Peyer's patch (tissue), 4 donors: Measurements from ENCODE around the gene BANP. TPM values are rescaled to one million over a fixed set of nuclear protein-coding genes. Genes with fewer than 3 reads are reported as not detected.
"Not testable (repeated sequence)": the region's sequence is repeated elsewhere in the genome, so short reads cannot be mapped to it uniquely, and the experiment has no call there.

Experiments used
- DNase-seq, 3 donors: peaks; one replicate each; pipeline ENCODE4 v3.0.0-alpha.2; 2017 to 2019
- H3K27ac ChIP-seq, 4 donors: fragments of 200-600 bp; sonication (generic); one replicate each; pipeline ENCODE4 v1.5.1; 2016 to 2019
- H3K27me3 ChIP-seq, 2 donors: fragments of 200-600 bp; sonication (generic); one replicate each; pipeline ENCODE4 v1.5.1; 2019
- H3K36me3 ChIP-seq, 3 donors: fragments of 200-600 bp; sonication (generic); one replicate each; pipeline ENCODE4 v1.5.1; 2016 to 2019
- H3K4me1 ChIP-seq, 4 donors: fragments of 200-600 bp; sonication (generic); one replicate each; pipeline ENCODE4 v1.5.1; 2016 to 2019
- H3K4me3 ChIP-seq, 4 donors: fragments of 200-600 bp; sonication (generic); 1 replicate in 3 of 4; 2 replicates in 1 of 4; pipeline ENCODE4 v1.5.1; 2016 to 2019; ENCODE audit warnings: mild to moderate bottlenecking in 1 of 4
- H3K9me3 ChIP-seq, 4 donors: fragments of 200-600 bp; sonication (generic); one replicate each; pipeline ENCODE4 v1.5.1; 2016 to 2019; ENCODE audit warnings: mild to moderate bottlenecking in 1 of 4
- CTCF ChIP-seq, 6 experiments: fragments of 450-650 bp in 4 of 6; fragments of 200-600 bp in 2 of 6; sonication (generic) in 1 of 6; IDR thresholded peaks; one replicate each; pipeline ENCODE4 v1.5.1; 2017 to 2019; ENCODE audit warnings: antibody characterized with exemption in 6 of 6, mild to moderate bottlenecking in 3 of 6, moderate library complexity in 1 of 6
- POLR2A ChIP-seq, 2 donors: fragments of 450-650 bp; IDR thresholded peaks; one replicate each; pipeline ENCODE4 v1.5.1; 2017; ENCODE audit warnings: antibody characterized with exemption in 2 of 2, mild to moderate bottlenecking in 2 of 2, moderate library complexity in 2 of 2
- total RNA-seq, 4 donors: library from RNA; depleted of rRNA; stranded (reverse); fragments of >200 nt; gene quantifications; one replicate each; pipeline ENCODE4 v1.1.0, GENCODE V29; 2016

BANP gene
- total RNA-seq, 4 donors from 2014 or later: 27.6 to 113 (median 42.7) TPM

GRCh38 chr16:87933140-87933495 lies 18.1 kb upstream of the BANP start:
- no peak overlapping the region for H3K27ac ChIP-seq
- TF ChIP-seq CTCF (IDR thresholded peaks at IDR 0.05) (no peak), POLR2A (IDR thresholded peaks at IDR 0.05) (no peak)
- no peaks in the 10 kb centered on the region for H3K4me1 ChIP-seq
- no peak for DNase-seq
- no peaks in the 10 kb centered on the region for H3K36me3 ChIP-seq
- H3K9me3 ChIP-seq: no peaks in the 10 kb centered on the region
- no peak overlapping the region for H3K4me3 ChIP-seq
- no peaks in the 10 kb centered on the region for H3K27me3 ChIP-seq

- H3K27me3 ChIP-seq: not testable (repeated sequence)
- DNase-seq: peak in 2 of 3 donors; percentile 57 to 60
These were observed 16.3 kb upstream of the BANP start for GRCh38 chr16:87934752-87935425.

GRCh38 chr16:87936016-87936374 lies 15.2 kb upstream of the BANP start:
- H3K9me3 ChIP-seq, H3K36me3 ChIP-seq, H3K27ac ChIP-seq, H3K27me3 ChIP-seq, H3K4me3 ChIP-seq, DNase-seq, H3K4me1 ChIP-seq: not testable (repeated sequence)

More at GRCh38 chr16:87934752-87935425, 16.3 kb upstream of the BANP start:
- H3K36me3 ChIP-seq, H3K9me3 ChIP-seq, H3K4me3 ChIP-seq, H3K4me1 ChIP-seq, H3K27ac ChIP-seq: not testable (repeated sequence)

- H3K36me3 ChIP-seq: no peaks in the 10 kb centered on the region
- H3K27ac ChIP-seq: no peak within 1 kb of the TSS
- no peaks in the 10 kb centered on the region for H3K4me1 ChIP-seq
- no peaks in the 10 kb centered on the region for H3K9me3 ChIP-seq
- no peaks in the 10 kb centered on the region for H3K27me3 ChIP-seq
- no peak for DNase-seq
- TF ChIP-seq CTCF (IDR thresholded peaks at IDR 0.05) (no peak), POLR2A (IDR thresholded peaks at IDR 0.05) (no peak)
- no peak within 1 kb of the TSS for H3K4me3 ChIP-seq
These were observed 14.6 kb upstream of the BANP start, which contains the start of gene CA5A for GRCh38 chr16:87936375-87937230. Gene CA5A, minus strand, starts transcription at chr16:87936529. Its CDS starts 79 bp downstream, at chr16:87936450.

- not testable (repeated sequence) for H3K4me1 ChIP-seq, H3K27ac ChIP-seq, H3K9me3 ChIP-seq, H3K4me3 ChIP-seq, H3K27me3 ChIP-seq, DNase-seq, H3K36me3 ChIP-seq
These were observed 14.0 kb upstream of the BANP start for GRCh38 chr16:87937231-87937542.

- TF ChIP-seq CTCF (IDR thresholded peaks at IDR 0.05) (no peak), POLR2A (IDR thresholded peaks at IDR 0.05) (no peak)
- H3K4me3 ChIP-seq: no peak overlapping the region
- DNase-seq: no peak
- no peaks in the 10 kb centered on the region for H3K36me3 ChIP-seq
- H3K4me1 ChIP-seq: no peaks in the 10 kb centered on the region
- no peaks in the 10 kb centered on the region for H3K27me3 ChIP-seq
- H3K9me3 ChIP-seq: no peaks in the 10 kb centered on the region
- no peak overlapping the region for H3K27ac ChIP-seq
These were observed 12.8 kb upstream of the BANP start for GRCh38 chr16:87938412-87938949.
